K562 (cell line): ENCODE results near the gene NBEAL2. TPM values are rescaled to one million over a fixed set of nuclear protein-coding genes. Genes with fewer than 3 reads are reported as not detected.

ENCODE experiments used
- DMBX1 ChIP-seq: fragments of 250-450 bp; sonication (Bioruptor Pico); IDR thresholded peaks from 2 replicates; pipeline ENCODE4 v1.8.0; 2022; ENCODE audit warnings: inconsistent platforms, mild to moderate bottlenecking, moderate library complexity, borderline replicate concordance
- DNMT1 ChIP-seq: fragments of 450-650 bp; IDR thresholded peaks from 2 replicates; pipeline ENCODE4 v1.6.1; 2016; ENCODE audit warnings: antibody characterized with exemption, mild to moderate bottlenecking
- FOXK2 ChIP-seq, 2 experiments: fragments of 450-650 bp; IDR thresholded peaks in 1 of 2; conservative IDR thresholded peaks in 1 of 2; 2 replicates each; pipeline ENCODE4 v1.6.1; 2016; ENCODE audit warnings: low read depth in 2 of 2, mild to moderate bottlenecking in 1 of 2
- KLF16 ChIP-seq: IDR thresholded peaks from 2 replicates; pipeline ENCODE4 v1.6.1; 2016; ENCODE audit warnings: antibody characterized with exemption
- LCOR ChIP-seq: sonication (generic); formaldehyde crosslinking; IDR thresholded peaks from 2 replicates; pipeline ENCODE4 v1.8.0; 2022; ENCODE audit warnings: mild to moderate bottlenecking, missing genetic modification reagents
- NCOA1 ChIP-seq: fragments of 450-650 bp; IDR thresholded peaks from 2 replicates; pipeline ENCODE4 v1.6.1; 2016; ENCODE audit warnings: low read depth
- NCOR1 ChIP-seq: fragments of 450-650 bp; IDR thresholded peaks from 2 replicates; pipeline ENCODE4 v1.6.1; 2016; ENCODE audit warnings: mild to moderate bottlenecking, moderate library complexity
- NFATC3 ChIP-seq: fragments of 450-650 bp; IDR thresholded peaks from 2 replicates; pipeline ENCODE4 v1.6.1; 2017; ENCODE audit warnings: mild to moderate bottlenecking
- PCBP1 ChIP-seq: fragments of 200-400 bp; formaldehyde crosslinking; IDR thresholded peaks from 2 replicates; pipeline ENCODE4 v1.6.1; 2018; ENCODE audit warnings: mild to moderate bottlenecking, low read depth, low read length; ENCODE audit not compliant: poor library complexity, severe bottlenecking
- POLR3A ChIP-seq: IDR thresholded peaks from 2 replicates; pipeline ENCODE4 v1.6.1; 2011; ENCODE audit warnings: borderline replicate concordance, mild to moderate bottlenecking, moderate library complexity; ENCODE audit not compliant: insufficient read length, insufficient read depth; ENCODE audit errors: extremely low read depth
- RCOR1 ChIP-seq, 2 experiments: IDR thresholded peaks; 2 replicates each; pipeline ENCODE4 v1.6.1; 2012; ENCODE audit warnings: low read depth in 2 of 2, low read length in 2 of 2, borderline replicate concordance in 1 of 2, improper control_type of control experiment in 1 of 2
- SAFB ChIP-seq: fragments of 200-400 bp; formaldehyde crosslinking; IDR thresholded peaks from 2 replicates; pipeline ENCODE4 v1.6.1; 2017; ENCODE audit warnings: low read depth, low read length, borderline replicate concordance
- SREBF1 ChIP-seq: fragments of 150-350 bp; IDR thresholded peaks from 2 replicates; pipeline ENCODE4 v1.6.1; 2014; ENCODE audit warnings: antibody characterized with exemption, low read depth, low read length, borderline replicate concordance
- SRSF1 ChIP-seq: fragments of 200-400 bp; formaldehyde crosslinking; IDR thresholded peaks from 2 replicates; pipeline ENCODE4 v1.6.1; 2017; ENCODE audit warnings: mild to moderate bottlenecking, low read depth, low read length, moderate library complexity
- SRSF3 ChIP-seq: fragments of 200-400 bp; formaldehyde crosslinking; IDR thresholded peaks from 2 replicates; pipeline ENCODE4 v1.6.1; 2016; ENCODE audit warnings: mild to moderate bottlenecking, low read length, moderate library complexity; ENCODE audit not compliant: insufficient read depth
- TRIM28 ChIP-seq: fragments of 450-650 bp; IDR thresholded peaks from 2 replicates; pipeline ENCODE4 v1.6.1; 2017
- ZNF354B ChIP-seq: fragments of 250-450 bp; sonication (Bioruptor Pico); IDR thresholded peaks from 2 replicates; pipeline ENCODE4 v1.4.0; 2020
- ZNF445 ChIP-seq: fragments of 250-450 bp; sonication (Bioruptor Pico); IDR thresholded peaks from 2 replicates; pipeline ENCODE4 v1.4.0; 2020; ENCODE audit warnings: low read depth, mild to moderate bottlenecking, moderate library complexity
- ZNF707 ChIP-seq: fragments of 250-450 bp; sonication (Bioruptor Pico); conservative IDR thresholded peaks from 2 replicates; pipeline ENCODE4 v1.8.0; 2022; ENCODE audit warnings: inconsistent platforms, mild to moderate bottlenecking, moderate library complexity
- polyA plus RNA-seq, 8 experiments: library from polyadenylated mRNA; depleted of rRNA in 4 of 8; stranded (reverse) in 5 of 8; unstranded in 3 of 8; fragments of >200 nt; fragmentation: Nextera tagmentation in 2 of 8; fragmentation: Illumina TruSeq in 1 of 8; extraction: Ambion mirVana in 2 of 8; extraction: Trizol in 1 of 8; gene quantifications; 2 replicates each; pipeline versions ENCODE4 v1.2.1 to v1.2.3, GENCODE V29; 2011 to 2014; ENCODE audit warnings: inconsistent platforms in 1 of 8, missing spikeins in 1 of 8
- total RNA-seq, 7 experiments: library from RNA; depleted of rRNA in 6 of 7; stranded (reverse); fragments of >200 nt in 6 of 7; fragmentation: Illumina TruSeq in 2 of 7; extraction: Trizol in 2 of 7; gene quantifications; 2 replicates each; pipeline versions ENCODE4 v1.2.1 to v1.2.3, GENCODE V29; 2011 to 2021; ENCODE audit warnings: low replicate concordance in 1 of 7
- TF ChIP-seq, protein P1 (sequence below): sonication (generic); formaldehyde crosslinking; IDR thresholded peaks from 2 replicates; pipeline ENCODE4 v1.8.1; 2023; ENCODE audit warnings: missing genetic modification reagents, mild to moderate bottlenecking, borderline replicate concordance
- TF ChIP-seq, protein P2 (sequence below), 3 experiments: IDR thresholded peaks in 2 of 3; conservative IDR thresholded peaks in 1 of 3; 2 replicates each; pipeline ENCODE4 v1.5.1; 2011 to 2012; ENCODE audit warnings: low read length in 3 of 3, mild to moderate bottlenecking in 3 of 3, control low read depth in 2 of 3, improper control_type of control experiment in 1 of 3, inconsistent platforms in 1 of 3, low read depth in 1 of 3, mixed read lengths in 1 of 3, moderate library complexity in 1 of 3; ENCODE audit not compliant: insufficient read depth in 2 of 3

NBEAL2 gene
- total and polyA plus RNA-seq, 9 of the 15 experiments (the other 6 are each of a cell fraction or from before 2014, with no cell fraction given), result 0.06 to 114 (median 29.6) TPM

DNA sequence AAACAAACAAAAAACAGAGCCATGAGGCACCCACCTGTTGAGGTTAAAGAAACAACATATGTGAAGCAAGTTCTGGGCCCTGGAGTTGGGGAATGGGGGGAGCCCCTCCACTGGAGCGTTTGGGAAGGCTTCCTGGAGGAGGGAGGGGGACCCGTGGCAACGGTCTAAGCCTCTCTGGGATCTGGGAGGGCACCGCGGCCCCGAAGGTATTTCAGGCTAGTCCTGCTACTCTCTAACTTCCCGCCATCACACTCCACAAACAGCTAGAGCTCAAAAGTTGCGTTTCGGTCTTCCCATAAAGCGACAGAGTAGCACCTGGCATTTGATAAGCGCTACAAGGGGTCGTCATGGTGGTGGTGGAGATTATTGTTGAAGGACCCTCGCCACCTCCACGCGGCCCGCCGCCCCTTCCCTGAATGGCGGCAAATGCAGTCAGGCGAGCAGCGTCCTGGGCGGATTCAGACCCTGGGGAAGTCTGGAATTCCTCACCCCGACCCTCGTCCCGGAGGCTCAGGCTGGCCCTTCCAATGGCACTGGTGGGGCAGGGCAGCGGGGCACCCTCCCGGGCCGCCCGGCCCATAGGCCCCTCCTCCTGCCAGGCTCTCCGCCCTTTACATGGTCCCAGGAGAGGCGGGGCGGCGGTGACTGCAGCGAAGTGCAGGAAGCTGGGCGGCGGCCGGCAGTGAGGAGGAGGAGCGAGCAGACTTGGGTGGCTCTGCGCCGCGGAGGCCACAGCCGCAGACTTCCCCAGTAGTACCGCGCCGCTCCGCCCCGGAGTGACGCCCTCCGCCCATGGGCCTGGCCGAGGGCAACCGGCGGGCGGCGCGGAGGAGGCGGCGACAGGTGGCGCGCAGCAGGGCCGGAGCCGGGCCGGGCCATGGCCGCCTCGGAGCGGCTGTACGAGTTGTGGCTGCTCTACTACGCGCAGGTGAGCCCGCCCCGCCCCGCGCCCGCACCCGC is at the start of gene NBEAL2 (continued):
- TF ChIP-seq, protein P1, sequence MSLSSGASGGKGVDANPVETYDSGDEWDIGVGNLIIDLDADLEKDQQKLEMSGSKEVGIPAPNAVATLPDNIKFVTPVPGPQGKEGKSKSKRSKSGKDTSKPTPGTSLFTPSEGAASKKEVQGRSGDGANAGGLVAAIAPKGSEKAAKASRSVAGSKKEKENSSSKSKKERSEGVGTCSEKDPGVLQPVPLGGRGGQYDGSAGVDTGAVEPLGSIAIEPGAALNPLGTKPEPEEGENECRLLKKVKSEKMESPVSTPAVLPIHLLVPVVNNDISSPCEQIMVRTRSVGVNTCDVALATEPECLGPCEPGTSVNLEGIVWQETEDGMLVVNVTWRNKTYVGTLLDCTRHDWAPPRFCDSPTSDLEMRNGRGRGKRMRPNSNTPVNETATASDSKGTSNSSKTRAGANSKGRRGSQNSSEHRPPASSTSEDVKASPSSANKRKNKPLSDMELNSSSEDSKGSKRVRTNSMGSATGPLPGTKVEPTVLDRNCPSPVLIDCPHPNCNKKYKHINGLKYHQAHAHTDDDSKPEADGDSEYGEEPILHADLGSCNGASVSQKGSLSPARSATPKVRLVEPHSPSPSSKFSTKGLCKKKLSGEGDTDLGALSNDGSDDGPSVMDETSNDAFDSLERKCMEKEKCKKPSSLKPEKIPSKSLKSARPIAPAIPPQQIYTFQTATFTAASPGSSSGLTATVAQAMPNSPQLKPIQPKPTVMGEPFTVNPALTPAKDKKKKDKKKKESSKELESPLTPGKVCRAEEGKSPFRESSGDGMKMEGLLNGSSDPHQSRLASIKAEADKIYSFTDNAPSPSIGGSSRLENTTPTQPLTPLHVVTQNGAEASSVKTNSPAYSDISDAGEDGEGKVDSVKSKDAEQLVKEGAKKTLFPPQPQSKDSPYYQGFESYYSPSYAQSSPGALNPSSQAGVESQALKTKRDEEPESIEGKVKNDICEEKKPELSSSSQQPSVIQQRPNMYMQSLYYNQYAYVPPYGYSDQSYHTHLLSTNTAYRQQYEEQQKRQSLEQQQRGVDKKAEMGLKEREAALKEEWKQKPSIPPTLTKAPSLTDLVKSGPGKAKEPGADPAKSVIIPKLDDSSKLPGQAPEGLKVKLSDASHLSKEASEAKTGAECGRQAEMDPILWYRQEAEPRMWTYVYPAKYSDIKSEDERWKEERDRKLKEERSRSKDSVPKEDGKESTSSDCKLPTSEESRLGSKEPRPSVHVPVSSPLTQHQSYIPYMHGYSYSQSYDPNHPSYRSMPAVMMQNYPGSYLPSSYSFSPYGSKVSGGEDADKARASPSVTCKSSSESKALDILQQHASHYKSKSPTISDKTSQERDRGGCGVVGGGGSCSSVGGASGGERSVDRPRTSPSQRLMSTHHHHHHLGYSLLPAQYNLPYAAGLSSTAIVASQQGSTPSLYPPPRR (CRISPR knock-in tag), result no peak; the same call in 1 of the 2 replicates
- peak; percentile 23; the same call in 1 of the 2 replicates for TF ChIP-seq DMBX1 (CRISPR knock-in tag)
- no peak for TF ChIP-seq ZNF354B (CRISPR knock-in tag)
- TF ChIP-seq SRSF1, result no peak
- TF ChIP-seq ZNF707 (CRISPR knock-in tag), result 0 out of 2 replicates have a peak, but pooled peaks have one; percentile 13
- TF ChIP-seq RCOR1 (IDR thresholded peaks at IDR 0.05; ENCODE audit: borderline replicate concordance in 1 of 2, low read depth in 2 of 2, low read length in 2 of 2), result peak in 1 of 2 experiments; percentile 28; a peak in 1 of 4 replicates
- TF ChIP-seq NFATC3, result no peak
- TF ChIP-seq LCOR, result peak; percentile 63; the same call in 1 of the 2 replicates
- TF ChIP-seq, protein P2, sequence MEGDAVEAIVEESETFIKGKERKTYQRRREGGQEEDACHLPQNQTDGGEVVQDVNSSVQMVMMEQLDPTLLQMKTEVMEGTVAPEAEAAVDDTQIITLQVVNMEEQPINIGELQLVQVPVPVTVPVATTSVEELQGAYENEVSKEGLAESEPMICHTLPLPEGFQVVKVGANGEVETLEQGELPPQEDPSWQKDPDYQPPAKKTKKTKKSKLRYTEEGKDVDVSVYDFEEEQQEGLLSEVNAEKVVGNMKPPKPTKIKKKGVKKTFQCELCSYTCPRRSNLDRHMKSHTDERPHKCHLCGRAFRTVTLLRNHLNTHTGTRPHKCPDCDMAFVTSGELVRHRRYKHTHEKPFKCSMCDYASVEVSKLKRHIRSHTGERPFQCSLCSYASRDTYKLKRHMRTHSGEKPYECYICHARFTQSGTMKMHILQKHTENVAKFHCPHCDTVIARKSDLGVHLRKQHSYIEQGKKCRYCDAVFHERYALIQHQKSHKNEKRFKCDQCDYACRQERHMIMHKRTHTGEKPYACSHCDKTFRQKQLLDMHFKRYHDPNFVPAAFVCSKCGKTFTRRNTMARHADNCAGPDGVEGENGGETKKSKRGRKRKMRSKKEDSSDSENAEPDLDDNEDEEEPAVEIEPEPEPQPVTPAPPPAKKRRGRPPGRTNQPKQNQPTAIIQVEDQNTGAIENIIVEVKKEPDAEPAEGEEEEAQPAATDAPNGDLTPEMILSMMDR (IDR thresholded peaks at IDR 0.05 in 2 of 3, conservative IDR thresholded peaks at IDR 0.05 in 1 of 3; ENCODE audit: insufficient read depth in 2 of 3, low read depth in 1 of 3, low read length in 3 of 3), result peak in 2 of 3 experiments; percentile 29 to 39; a peak in 4 of 6 replicates
- TF ChIP-seq NCOR1, result no peak
- TF ChIP-seq SREBF1, result no peak
- no peak for TF ChIP-seq ZNF445 (CRISPR knock-in tag)
- TF ChIP-seq NCOA1, result no peak
- TF ChIP-seq POLR3A, result no peak
- no peak for TF ChIP-seq SAFB
- no peak for TF ChIP-seq FOXK2 (conservative IDR thresholded peaks at IDR 0.05 in 1 of 2, IDR thresholded peaks at IDR 0.05 in 1 of 2; ENCODE audit: low read depth in 2 of 2)
- no peak for TF ChIP-seq KLF16
- no peak for TF ChIP-seq SRSF3
- no peak; the same call in 1 of the 2 replicates for TF ChIP-seq TRIM28
- no peak for TF ChIP-seq DNMT1
- TF ChIP-seq PCBP1, result peak; percentile 85
